DMS114 treated with DMSO at 0.1 percent for 48 hours (cell line): ENCODE data around the gene SORCS1.
"Not testable (repeated sequence)": the region's sequence is repeated elsewhere in the genome, so short reads cannot be mapped to it uniquely, and the experiment has no call there.

ENCODE experiments used
- DNase-seq: peaks from one replicate; lab custom pipeline; 2025; ENCODE audit not compliant: unreplicated experiment; lab: John Stamatoyannopoulos, UW

The SORCS1 gene

DNA sequence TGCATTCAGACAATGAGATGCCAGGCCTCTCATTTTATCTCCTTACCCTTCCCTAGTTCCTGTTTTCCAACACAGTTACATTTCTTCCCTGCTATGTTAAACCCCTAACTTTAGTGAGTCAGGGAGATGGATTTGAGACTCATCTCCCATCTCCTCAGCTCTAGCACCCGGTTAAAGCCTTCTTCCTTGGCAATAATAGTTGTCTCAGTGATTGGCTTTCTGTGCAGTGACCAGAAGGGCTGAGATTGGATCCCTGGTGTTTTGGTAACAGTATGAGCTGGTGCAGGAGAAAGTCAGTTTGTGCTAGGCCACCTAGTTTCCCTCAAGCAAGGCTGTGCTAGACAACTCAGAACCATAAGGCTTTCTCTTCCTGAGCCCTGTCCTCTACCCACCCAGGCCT is 212.5 kb downstream of the SORCS1 start:
- DNase-seq = no peak

DNA sequence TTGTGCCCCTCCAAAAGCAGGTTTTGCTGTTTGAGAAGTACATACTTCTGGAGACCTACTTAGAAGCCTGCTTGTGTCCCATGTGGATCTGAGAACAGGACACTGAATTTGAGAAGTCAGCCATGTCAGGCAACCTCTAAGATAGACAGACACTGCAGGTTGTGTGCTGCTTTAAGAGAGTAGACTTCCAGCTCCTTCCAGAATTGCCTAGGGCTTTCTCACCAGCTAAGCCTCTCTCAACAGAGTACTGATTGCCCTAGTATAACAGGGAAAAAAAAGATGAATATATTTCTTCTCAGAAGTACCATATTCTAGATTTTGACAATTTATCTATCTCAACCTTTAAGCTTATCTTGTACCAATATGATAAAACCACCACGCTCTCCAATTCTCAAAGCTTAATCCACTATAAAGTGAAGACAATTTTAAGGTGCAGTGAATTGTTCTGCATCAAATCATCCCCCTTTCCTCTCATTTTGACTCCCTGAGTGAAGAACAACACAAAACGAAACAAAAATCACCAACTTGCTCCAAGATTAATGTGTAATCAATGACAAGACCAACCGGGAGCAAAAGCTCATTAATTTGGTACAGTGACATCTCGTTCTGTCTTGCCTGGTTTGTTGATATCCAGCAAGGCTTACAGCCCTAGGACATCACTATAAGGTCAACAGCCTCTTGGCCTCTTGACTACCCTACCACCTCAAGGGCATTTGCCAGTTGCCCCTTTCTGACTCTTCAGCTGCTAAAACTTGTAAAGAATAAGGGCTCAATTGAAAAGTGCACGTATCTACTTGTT is 214.6 kb downstream of the SORCS1 start:
- no peak for DNase-seq

DNA sequence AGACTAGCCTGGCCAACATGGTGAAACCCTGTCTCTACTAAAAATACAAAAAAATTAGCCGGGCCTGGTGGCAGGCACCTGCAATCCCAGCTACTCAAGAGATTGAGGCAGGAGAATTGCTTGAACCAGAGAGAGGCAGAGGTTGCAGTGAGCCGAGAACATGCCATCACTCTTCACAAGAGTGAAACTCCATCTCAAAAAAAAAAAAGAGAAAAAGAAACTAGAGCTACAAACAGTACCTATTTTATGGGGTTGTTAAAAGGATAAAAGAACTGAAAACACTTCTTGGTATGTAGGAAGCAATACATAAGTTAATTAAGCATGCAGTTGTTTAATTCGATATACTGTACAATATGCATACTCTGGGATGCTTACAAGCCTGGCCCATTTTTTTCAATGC is 216.9 kb downstream of the SORCS1 start:
- DNase-seq = no peak

DNA sequence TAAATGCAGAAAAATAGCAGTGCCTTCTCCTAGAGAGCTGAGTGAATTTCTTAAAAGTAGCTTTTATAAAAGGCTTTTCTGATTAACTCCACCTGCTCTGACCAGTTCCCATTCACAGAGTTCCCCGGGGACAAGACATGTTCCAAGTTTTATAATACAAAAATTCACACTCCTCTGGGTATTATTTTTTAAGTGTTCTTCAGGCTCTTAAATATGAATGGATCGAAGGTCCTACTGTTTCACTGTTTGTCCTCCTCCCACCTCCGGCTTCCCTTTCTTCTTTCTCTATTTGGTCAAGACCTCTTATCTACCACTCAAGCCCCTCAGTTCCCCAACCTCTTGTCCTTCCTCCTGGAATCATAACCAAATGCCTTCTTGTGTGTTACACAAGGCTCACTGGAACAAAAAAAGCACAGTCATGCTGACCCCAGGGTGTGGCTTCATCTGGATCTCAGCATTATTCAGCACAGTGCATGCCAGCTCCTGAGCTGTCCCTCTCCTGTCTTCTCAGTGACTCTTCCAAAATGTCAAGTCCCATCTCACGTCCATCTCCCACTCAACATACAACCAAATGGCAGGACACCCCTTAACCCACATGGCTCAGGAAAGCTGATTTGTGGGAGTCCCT is 222.4 kb downstream of the SORCS1 start:
- DNase-seq = no peak

DNA sequence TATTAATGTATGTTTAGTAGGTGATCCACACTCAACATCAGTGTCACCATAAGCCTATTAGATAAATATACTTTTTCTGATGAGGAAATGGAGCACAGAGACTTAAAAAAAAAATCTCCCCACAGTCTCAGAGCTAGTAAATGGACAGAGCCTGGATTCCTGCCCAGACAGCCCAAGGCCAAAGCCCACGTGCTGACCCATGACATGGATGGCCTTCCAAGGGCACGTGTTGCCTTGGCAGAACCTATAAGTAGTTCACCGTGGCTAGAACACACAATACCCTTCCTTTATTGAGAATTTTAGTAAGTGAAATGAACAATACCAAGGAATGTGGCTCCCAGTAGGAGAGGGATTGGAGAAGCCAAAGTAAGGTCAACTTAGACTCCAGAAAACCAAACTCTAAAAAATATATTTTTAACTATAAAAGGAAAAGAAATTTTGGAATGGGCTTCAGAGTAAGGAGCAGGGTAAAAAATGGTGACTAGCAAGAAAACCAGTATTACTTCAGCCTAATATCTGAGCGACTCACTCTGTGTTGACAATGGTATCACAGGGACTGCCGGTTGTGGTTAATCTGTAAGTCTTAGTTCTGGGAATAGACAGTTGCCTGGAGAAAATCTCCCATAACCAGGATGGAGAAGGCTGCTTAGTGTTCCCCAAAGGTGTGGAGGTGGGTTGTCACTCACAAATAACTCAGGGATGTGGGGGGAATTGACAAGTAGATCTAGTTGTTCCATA is 223.0 kb downstream of the SORCS1 start:
- DNase-seq = no peak

DNA sequence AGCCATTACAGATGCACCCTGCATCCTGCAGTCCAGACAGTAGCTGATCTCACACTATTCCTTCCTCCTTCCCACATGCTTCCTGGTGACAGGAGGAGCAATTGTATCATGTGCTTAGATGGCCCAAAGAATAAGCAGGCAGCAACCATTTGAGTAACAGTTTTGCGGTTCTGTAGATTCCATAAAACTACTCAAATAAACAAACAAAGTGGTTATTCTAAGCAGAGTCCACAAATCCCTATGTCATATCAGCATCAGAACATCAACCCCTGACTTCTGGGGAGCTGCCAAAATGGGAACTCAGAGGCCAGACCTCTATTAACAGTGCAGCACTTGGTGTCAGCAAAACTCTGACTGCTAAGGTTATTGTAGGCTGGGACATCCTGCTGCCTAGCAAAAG is 226.0 kb downstream of the SORCS1 start:
- no peak for DNase-seq

DNA sequence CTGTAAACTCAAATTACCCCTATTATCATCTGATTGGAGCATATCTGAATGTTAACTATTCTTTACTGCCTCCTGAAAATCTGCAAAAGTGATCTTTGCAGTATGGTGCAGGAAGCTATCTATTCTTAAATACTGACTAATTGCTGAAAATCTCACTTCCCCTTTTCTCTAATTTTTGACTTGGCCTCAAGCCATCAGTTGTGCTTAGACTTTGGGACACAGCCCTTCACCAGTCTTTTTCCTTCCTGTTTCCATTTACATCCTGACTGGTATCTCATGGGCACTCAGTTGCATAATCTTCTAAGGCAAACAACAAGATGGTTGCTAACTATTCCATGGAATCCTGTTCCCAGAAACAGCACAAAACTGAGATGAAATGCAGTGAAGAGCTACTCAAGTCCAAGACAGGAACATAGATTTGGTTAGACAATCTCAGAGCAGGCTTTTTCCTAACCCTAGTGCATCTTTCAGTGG is 228.5 kb downstream of the SORCS1 start:
- DNase-seq = no peak

DNA sequence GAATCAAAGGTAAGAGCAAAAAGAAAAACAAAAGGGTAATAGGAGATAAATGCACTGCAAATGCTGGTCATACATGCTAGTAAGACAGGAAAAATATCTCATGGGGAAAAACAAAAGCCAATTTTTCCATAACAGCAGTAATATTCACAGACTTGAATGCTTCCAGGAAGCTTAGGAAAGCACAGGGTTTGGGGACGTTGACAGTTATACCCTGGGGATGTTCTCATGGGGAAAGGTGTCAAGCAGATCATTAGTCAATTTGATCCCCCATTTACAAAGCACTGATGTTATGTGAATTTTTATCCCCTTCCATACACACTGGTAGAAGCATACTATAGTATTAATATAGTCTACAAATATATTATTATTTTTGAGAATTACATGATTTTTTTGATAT is 232.7 kb downstream of the SORCS1 start:
- DNase-seq = no peak

DNA sequence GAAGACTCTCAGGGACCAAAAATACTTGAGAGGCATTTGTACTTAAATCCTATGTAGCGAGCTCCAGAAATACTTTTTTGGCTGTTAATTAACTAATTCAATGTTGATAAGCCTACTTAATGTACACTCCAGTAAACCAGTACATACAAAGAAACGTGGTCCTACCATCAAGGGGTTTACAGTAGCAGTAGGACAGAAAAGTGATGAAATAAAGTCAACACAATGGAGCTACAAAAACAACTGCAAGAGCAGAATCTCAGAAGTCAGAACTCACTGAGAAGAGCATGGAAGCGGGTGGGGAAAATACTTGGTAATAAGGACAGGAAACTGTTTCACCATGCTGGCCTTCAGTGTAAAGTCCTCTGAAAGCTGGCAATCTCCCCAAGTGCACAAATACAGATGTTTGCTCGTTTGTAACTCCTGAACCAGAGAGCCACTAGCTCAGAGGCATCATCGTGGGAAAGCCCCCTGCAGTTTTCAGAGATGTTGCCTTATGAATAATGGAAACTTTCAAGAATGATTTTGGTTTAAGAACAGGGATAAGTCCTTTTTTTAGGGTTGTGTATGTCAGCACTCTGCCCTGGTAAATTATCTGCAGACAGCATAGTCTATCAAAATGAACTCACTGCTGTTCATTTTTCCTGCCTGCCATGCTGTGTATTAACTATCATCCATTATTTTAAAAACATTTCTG is 233.2 kb downstream of the SORCS1 start:
- no peak for DNase-seq

DNA sequence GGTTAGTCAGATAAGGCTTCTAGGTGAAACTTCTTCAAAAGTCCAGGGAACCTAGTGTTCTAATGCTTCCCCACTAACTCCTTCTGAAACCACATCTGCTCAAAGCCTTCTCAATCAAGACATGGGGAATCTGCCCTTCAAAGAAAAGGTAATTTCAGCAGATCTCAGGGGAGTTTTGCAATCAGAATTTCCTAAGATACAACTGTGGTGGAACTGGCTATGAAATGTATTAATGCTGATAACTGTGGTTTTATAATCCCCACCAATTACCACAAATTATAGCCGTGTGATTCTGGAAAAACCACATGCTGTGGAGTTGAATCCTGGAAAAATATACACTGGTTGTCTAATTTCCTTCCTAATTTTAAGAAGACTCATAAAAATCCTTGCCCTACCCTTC is 233.8 kb downstream of the SORCS1 start:
- DNase-seq = no peak

DNA sequence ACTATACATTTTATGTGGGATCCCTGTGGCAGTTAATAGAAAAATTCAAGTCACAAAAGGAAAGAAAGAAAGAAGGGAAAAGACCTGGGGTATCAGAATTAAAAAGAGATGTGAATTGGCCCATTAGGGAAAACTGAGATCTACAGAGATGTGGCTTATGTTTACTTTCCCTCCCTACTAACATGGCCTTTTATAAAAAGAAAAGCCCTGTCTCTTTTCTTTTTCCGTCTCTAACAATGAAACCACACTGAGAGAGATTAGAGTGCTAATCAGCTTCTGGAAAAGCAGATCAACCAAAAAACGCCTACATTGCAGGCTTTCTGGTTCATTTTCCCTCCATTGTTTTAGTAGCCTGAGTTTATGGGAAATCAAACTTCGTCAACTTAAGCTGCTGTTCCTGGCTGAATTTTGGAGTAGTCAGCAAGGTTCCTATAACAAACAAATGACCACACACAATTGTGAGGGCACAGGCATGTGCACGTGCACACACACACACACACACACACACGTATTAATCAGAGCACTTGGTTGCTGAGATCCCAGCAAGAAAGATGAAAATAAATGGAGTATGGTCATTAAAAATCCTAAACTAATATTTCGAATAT is 235.1 kb downstream of the SORCS1 start:
- no peak for DNase-seq

DNA sequence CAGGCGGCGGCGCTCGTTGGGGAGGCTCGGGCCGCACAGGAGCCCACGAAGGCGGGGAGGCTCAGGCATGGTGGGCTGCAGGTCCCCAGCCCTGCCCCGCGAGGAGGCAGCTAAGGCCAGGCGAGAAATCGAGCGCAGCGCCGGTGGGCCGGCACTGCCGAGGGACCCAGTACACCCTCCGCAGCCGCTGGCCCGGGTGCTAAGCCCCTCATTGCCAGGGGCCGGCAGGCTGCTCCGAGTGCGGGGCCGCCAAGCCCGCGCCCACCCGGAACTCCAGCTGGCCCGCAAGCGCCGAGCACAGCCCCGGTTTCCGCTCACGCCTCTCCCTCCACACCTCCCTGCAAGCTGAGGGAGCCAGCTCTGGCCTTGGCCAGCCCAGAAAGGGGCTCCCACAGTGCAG is 236.4 kb downstream of the SORCS1 start:
- DNase-seq = not testable (repeated sequence)

DNA sequence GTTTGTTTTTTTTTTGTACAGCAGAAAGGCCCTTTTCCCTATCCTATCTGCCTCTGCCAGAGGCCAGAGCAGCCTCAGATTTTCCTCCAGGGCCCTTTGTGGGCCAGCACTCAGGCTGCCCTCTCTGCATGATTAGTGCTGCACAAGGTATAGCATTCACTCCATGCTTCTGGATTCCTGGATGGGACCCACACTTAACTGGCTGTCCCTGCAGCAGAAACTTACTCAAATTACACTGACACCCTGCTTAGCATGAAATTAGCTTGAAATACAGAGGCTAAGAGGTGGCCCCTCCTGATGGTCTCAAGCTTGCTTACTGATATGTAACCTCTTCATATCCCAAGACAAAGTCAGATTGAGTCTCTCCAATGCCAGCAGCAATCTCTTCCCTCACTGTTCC is 239.3 kb downstream of the SORCS1 start:
- no peak for DNase-seq

DNA sequence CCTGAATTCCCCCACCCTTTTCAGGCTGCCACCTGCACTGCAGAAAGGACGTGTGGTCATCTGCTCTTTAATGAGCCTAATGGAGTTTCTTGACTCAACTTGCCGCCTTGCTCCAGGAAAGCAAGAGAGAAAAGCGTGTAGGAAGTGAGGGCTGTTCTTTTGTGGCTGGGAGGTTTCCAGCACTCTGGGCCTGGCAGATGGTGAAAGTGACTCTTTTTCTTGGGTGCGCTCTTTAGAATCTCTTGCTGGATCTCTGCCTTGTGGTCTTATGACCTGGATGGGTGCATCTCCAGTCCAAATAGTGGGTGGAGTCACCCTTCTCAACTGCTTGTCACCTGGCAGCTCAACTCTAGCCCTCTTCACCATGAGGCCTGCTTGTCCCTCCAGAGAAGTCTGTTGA is 244.0 kb downstream of the SORCS1 start:
- no peak for DNase-seq

DNA sequence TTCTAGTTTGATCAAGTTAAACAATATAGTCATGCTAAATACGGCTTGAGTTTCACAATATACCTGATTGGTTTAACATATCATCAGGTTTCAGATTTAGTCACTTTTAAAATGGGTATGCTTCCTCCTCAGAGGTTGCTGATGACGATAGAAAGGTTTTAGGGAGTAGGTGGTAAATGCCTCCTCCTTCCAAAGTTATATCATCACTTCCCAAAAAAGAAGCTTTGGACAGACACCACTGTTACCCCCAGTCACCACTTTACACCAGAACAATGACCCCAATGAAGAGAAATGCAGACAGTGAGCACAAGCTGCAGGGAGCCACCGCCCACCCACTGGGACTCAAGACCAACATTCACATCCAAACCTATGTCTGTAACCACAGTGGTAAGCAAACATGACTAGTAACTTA is 244.6 kb downstream of the SORCS1 start:
- DNase-seq = no peak

DNA sequence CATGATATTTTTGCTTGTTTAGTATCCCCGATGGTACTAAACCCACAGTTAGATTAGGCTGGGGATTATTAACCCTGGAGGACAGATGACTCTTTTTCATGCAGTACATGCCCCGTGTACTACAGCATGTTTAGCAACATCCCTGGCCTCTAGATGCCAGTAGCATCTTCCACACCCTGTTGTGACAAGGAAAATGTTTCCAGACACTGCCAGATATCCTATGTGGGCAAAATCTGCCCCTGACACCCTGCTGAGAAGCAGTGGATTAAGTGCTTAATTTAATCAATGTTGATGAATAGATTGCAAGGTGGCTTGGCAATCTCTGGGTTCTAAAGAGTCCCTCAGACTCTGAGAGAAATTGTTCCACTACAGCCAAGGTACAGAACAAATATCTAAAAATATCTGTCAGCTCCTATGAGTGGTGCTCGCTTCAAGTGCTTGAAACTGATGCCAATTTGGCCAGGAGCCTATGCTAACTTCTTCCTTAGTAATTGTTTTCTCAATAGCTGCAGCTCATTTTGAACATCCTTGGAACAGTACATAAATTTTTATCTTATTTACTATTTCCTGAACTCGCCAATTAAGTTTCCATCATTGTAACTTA is 247.0 kb downstream of the SORCS1 start:
- DNase-seq = no peak

DNA sequence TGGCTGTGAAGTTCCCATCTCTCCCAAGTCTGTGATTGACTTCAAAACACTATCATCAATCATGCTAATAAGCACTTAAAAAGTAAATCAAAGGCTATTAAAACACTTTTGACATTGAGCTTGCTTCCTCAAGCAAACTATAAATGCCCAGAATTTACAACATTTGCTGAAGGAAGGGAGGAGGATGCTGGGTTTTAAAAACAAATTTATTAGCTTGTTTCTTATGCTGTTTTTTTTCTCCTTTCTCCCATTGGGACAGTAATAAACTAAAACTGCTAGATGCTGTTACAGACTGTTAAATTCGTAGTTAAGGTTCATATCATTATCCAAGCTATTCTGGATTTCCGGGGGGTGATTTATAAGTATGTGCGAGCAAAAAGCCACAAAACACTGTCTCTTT is 250.5 kb downstream of the SORCS1 start:
- no peak for DNase-seq

DNA sequence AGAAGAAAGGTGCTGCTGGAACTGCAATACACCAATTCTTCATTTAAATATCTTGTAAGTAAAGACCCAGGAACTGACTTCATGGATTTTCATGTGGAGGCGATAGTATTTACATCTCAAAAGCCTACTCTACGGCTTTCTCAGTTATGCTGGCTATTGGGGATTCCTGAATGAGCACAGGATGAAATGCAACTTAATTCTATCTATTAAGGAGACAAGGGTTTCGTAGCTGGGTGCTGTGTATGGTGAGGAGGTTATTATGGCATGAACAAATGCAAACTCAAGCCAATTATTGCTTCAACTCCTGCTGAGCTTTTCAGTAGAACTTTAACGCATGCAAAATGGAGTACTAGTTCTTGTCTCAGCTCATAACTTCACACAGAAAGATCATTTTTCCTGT is 251.2 kb downstream of the SORCS1 start:
- no peak for DNase-seq

DNA sequence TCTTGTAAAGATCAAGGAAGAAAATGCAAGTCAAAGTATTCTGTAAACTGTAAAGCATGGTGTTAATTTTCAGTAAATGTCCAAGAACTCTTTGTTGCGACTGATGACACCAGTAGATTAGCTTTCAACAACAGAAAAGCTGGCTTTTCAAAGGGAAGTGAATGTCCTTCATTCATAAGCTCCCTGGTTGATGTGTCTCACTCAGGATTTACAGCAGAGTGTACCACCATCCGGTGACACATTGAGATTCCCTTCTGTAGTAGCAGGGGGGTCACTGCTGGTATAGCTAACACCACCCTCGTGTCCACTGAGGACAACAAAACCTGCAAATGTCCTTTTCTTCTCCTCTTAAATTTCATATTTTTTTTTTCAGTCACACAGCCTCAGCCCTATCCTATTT is 253.4 kb downstream of the SORCS1 start:
- DNase-seq = no peak

DNA sequence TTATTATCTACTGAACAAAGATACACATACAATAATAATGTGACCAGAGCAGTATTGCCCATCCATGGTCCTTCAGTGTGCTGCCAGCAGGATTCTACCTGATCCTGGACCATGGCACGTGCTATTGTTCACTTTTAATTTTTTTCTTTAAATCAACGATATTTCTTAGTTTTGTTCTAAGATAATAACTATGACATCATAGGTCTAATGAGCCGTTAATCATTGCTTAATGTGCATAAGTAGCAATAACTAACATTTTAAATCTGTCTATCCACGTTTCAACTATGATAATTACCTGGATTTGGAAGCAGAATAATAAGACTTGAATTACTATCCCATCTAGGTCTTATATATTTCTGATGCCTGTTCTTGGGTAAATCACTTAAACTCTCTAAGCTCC is 253.8 kb downstream of the SORCS1 start:
- no peak for DNase-seq

DNA sequence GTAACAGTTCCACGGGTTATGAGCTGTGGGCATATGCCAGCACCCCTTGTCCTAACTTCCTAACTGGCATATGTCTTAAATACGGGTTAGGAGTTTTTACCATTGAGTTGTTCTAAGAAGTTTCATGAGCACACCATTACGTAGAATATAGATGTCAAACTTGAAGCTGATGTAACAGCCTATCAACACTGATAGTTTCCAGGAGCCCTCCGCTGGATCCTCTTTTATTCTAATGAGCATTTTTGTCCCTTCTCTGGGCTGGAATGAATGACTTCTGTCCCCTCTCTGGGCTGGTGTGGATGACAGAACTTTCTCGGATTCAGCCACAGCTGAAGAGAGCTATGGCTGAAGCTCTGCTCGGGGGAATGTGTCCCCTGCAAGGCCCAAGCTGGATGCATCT is 256.3 kb downstream of the SORCS1 start:
- no peak for DNase-seq
